HFFc6 (cell line): Measurements from ENCODE around the gene DACH1. TPM values are rescaled to one million over a fixed set of nuclear protein-coding genes. Genes with fewer than 3 reads are reported as not detected.

ENCODE experiments used
- DNase-seq: peaks from one replicate; pipeline ENCODE4 v3.0.0-alpha.2; 2018
- H3K27ac Mint-ChIP-seq: 2 replicates; pipeline ENCODE4 v1.8.0; 2020; ENCODE audit warnings: mild to moderate bottlenecking, mixed read lengths
- H3K27me3 Mint-ChIP-seq: 2 replicates; pipeline ENCODE4 v1.8.0; 2021; ENCODE audit warnings: mild to moderate bottlenecking, moderate library complexity, mixed read lengths; ENCODE audit not compliant: insufficient read depth
- H3K36me3 Mint-ChIP-seq: 2 replicates; pipeline ENCODE4 v1.8.0; 2021; ENCODE audit warnings: low read depth, mixed read lengths
- H3K4me1 Mint-ChIP-seq: 2 replicates; pipeline ENCODE4 v1.8.0; 2020; ENCODE audit warnings: low read depth, mixed read lengths
- H3K4me3 Mint-ChIP-seq: 2 replicates; pipeline ENCODE4 v1.8.0; 2020; ENCODE audit warnings: mild to moderate bottlenecking, moderate library complexity, mixed read lengths
- H3K9me3 Mint-ChIP-seq: 2 replicates; pipeline ENCODE4 v1.8.0; 2020; ENCODE audit warnings: mild to moderate bottlenecking, mixed read lengths
- total RNA-seq, 6 experiments: library from RNA; stranded (reverse); fragmentation: NEBNext Ultra II Directional; extraction: Animal tissue kit (Norgen Biotek cat#: 25700); gene quantifications; 2 replicates in 1 of 6; 3 replicates in 5 of 6; pipeline ENCODE4 v1.2.3, GENCODE V29; 2021
- TF ChIP-seq, protein P1 (sequence below): fragments of 200-600 bp; sonication (generic); IDR thresholded peaks from 2 replicates; pipeline ENCODE4 v1.5.0; 2021; ENCODE audit warnings: antibody characterized with exemption, mild to moderate bottlenecking

Gene DACH1
- total RNA-seq, 6 experiments from 2014 or later = not detected

DNA sequence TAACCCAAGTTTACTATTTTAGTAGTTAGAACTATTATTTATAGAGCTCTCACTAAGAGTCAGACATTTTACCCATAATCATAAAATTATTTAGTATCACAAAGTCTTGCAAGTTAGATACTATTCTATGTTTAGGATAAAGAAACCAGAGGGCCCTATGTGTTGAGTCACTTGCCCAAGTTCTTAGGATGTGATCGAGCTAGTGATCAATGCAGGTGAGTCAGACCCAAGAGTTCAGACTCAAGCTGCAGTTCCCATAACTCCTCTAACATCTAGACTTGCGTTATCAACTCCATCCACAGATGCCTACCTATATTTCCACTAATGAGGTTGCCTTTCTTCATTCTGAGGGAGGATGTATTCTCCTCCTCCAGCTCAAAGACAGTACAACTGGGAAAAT, 53.8 kb downstream of the DACH1 start:
- no peaks in the 10 kb centered on the region for H3K27me3 Mint-ChIP-seq
- DNase-seq = no peak
- H3K9me3 Mint-ChIP-seq = peaks cover 18% of the 10 kb centered on the region
- TF ChIP-seq, protein P1, sequence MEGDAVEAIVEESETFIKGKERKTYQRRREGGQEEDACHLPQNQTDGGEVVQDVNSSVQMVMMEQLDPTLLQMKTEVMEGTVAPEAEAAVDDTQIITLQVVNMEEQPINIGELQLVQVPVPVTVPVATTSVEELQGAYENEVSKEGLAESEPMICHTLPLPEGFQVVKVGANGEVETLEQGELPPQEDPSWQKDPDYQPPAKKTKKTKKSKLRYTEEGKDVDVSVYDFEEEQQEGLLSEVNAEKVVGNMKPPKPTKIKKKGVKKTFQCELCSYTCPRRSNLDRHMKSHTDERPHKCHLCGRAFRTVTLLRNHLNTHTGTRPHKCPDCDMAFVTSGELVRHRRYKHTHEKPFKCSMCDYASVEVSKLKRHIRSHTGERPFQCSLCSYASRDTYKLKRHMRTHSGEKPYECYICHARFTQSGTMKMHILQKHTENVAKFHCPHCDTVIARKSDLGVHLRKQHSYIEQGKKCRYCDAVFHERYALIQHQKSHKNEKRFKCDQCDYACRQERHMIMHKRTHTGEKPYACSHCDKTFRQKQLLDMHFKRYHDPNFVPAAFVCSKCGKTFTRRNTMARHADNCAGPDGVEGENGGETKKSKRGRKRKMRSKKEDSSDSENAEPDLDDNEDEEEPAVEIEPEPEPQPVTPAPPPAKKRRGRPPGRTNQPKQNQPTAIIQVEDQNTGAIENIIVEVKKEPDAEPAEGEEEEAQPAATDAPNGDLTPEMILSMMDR = no peak
- no peak overlapping the region for H3K27ac Mint-ChIP-seq
- no peaks in the 10 kb centered on the region for H3K36me3 Mint-ChIP-seq
- H3K4me3 Mint-ChIP-seq = no peak overlapping the region
- no peaks in the 10 kb centered on the region for H3K4me1 Mint-ChIP-seq

- H3K4me1 Mint-ChIP-seq = no peaks in the 10 kb centered on the region
- TF ChIP-seq, protein P1 = no peak
- DNase-seq = no peak
- no peaks in the 10 kb centered on the region for H3K36me3 Mint-ChIP-seq
- H3K27me3 Mint-ChIP-seq = no peaks in the 10 kb centered on the region
- H3K4me3 Mint-ChIP-seq = no peak overlapping the region
- no peak overlapping the region for H3K27ac Mint-ChIP-seq
- H3K9me3 Mint-ChIP-seq = peaks cover 18% of the 10 kb centered on the region
These were observed 55.7 kb downstream of the DACH1 start for GRCh38 chr13:71811344-71811743.

- Mint-ChIP-seq H3K27ac (no peak overlapping the region), H3K36me3 (no peaks in the 10 kb centered on the region), H3K4me1 (no peaks in the 10 kb centered on the region), H3K4me3 (no peak overlapping the region), H3K27me3 (no peaks in the 10 kb centered on the region), H3K9me3 (peaks cover 18% of the 10 kb centered on the region; the same call in 1 of the 2 replicates)
- TF ChIP-seq, protein P1 = no peak
- no peak for DNase-seq
These were observed 58.3 kb downstream of the DACH1 start for GRCh38 chr13:71808708-71809107.

DNA sequence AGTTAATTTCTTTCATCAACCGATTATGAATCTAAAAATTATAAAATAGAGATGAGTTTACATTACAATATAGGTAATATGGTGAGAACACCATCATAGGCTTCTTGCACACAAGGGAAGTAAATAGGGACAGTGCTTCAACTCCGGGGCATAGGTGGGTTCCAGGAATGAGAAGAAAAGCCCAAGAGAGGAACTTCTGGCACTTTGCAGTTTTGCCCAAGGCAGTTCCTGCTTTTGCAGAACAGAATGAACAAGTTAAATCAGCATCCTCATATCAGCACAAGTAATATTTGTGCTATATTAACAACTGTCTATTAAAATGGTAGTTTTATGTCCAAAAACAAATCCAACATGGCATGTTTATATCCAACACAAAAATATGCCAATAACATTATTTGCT, 60.1 kb downstream of the DACH1 start:
- TF ChIP-seq, protein P1 = no peak
- DNase-seq = no peak
- Mint-ChIP-seq H3K27ac (no peak overlapping the region), H3K4me1 (no peaks in the 10 kb centered on the region), H3K36me3 (no peaks in the 10 kb centered on the region), H3K27me3 (no peaks in the 10 kb centered on the region), H3K4me3 (no peak overlapping the region), H3K9me3 (peaks cover 10% of the 10 kb centered on the region; the same call in 1 of the 2 replicates)

- no peak for DNase-seq
- Mint-ChIP-seq H3K36me3 (no peaks in the 10 kb centered on the region), H3K9me3 (peaks cover 24% of the 10 kb centered on the region), H3K4me1 (no peaks in the 10 kb centered on the region), H3K27ac (no peak overlapping the region), H3K27me3 (no peaks in the 10 kb centered on the region), H3K4me3 (no peak overlapping the region)
- TF ChIP-seq, protein P1 = no peak
These were observed 63.9 kb downstream of the DACH1 start for GRCh38 chr13:71803066-71803465.

DNA sequence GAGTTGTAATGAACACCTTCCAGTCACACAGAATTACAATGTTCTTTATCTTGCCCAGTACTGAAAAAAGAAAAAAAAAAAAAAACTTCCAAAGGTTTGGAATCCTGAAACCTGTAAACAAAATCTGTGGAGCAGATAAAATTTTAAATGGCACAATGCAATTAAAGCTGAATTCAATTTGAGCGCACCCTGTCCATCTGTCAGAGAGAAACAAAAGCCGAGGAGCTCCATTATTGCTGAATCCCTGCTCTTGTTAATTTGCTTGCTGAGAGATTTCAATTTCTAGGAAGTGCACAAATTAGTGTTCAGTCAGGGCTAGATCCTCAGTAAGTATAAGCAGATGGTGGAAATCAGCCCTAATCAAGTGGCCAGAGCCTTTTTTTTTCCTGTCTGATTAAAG, 65.2 kb downstream of the DACH1 start:
- TF ChIP-seq, protein P1 = no peak
- Mint-ChIP-seq H3K4me1 (no peaks in the 10 kb centered on the region), H3K4me3 (no peak overlapping the region), H3K36me3 (no peaks in the 10 kb centered on the region), H3K27me3 (no peaks in the 10 kb centered on the region), H3K9me3 (peaks cover 24% of the 10 kb centered on the region), H3K27ac (no peak overlapping the region)
- no peak for DNase-seq
